ENCODE results near the gene PLEKHG1. TPM values are rescaled to one million over a fixed set of nuclear protein-coding genes. Genes with fewer than 3 reads are reported as not detected.

The PLEKHG1 gene
- polyA plus RNA-seq, 1 experiment, result 0.39 TPM

- POLR2A ChIA-PET, result no interaction called here
- no peaks in the 10 kb centered on the region; the same call in 1 of the 2 replicates for H3K27me3 ChIP-seq (ENCODE audit: control insufficient read depth, insufficient read depth, low read length)
- CTCF ChIA-PET, result interaction anchor here (0.6 to 1.3 kb wide), 2 partner anchors 12 to 536 kb away, joined by 3 read pairs; no protein-coding TSS in a partner anchor
Measured at GRCh38 chr6:150606647-150607328, 7.1 kb downstream of the PLEKHG1 start.

GRCh38 chr6:150607329-150607650 is 7.6 kb downstream of the PLEKHG1 start:
- Histone ChIP-seq H3K36me3 (ENCODE audit: control insufficient read depth, insufficient read depth, low read length) (no peaks in the 10 kb centered on the region), H3K27me3 (ENCODE audit: control insufficient read depth, insufficient read depth, low read length) (no peaks in the 10 kb centered on the region; the same call in 1 of the 2 replicates), H3K4me3 (ENCODE audit: low read depth, low read length) (no peak overlapping the region)
- TF ChIP-seq CTCF (IDR thresholded peaks at IDR 0.05; ENCODE audit: insufficient read depth, low read depth, low read length), result no peak
- DNase-seq (ENCODE audit: low read depth), result no peak
- ChIA-PET POLR2A (no interaction called here), CTCF (interaction anchor here (0.6 to 1.3 kb wide), 2 partner anchors 12 to 536 kb away, joined by 3 read pairs; no protein-coding TSS in a partner anchor)

More at GRCh38 chr6:150606647-150607328, 7.1 kb downstream of the PLEKHG1 start:
- H3K36me3 ChIP-seq (ENCODE audit: control insufficient read depth, insufficient read depth, low read length), result no peaks in the 10 kb centered on the region
- no peak for DNase-seq (ENCODE audit: low read depth)
- no peak for TF ChIP-seq CTCF (IDR thresholded peaks at IDR 0.05; ENCODE audit: insufficient read depth, low read depth, low read length)
- no peak overlapping the region for H3K4me3 ChIP-seq (ENCODE audit: low read depth, low read length)

GRCh38 chr6:150610584-150610983 is 10.9 kb downstream of the PLEKHG1 start:
- POLR2A ChIA-PET, result no interaction called here
- Histone ChIP-seq H3K27me3 (ENCODE audit: control insufficient read depth, insufficient read depth, low read length) (no peaks in the 10 kb centered on the region; the same call in 1 of the 2 replicates), H3K4me3 (ENCODE audit: low read depth, low read length) (no peak overlapping the region), H3K36me3 (ENCODE audit: control insufficient read depth, insufficient read depth, low read length) (no peaks in the 10 kb centered on the region)
- CTCF ChIA-PET, result interaction anchor here (1.3 kb wide), 1 partner anchor 10 kb away, joined by 4 read pairs; no protein-coding TSS in a partner anchor
- TF ChIP-seq CTCF (IDR thresholded peaks at IDR 0.05; ENCODE audit: insufficient read depth, low read depth, low read length), result no peak
- no peak for DNase-seq (ENCODE audit: low read depth)

DNA sequence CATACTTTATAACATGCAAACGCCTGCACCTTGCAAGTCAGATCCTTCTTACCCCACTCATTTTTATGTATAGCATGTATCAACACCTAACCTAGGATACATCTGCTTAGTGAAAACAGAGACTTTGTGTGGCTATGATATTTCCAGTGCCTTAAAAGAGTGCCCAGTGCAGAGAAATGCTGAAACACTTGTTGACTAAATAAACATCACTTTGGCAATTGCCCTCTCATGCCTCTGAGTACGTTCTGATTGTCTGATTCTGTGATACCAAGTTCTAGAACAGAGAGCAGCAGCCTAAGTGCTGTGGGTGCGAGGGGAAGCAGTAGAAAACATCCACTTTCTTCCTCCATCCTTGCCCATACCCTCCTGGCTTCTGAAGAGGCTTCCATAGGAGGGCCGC is 13.6 kb downstream of the PLEKHG1 start:
- DNase-seq (ENCODE audit: low read depth), result no peak
- H3K27me3 ChIP-seq (ENCODE audit: control insufficient read depth, insufficient read depth, low read length), result no peaks in the 10 kb centered on the region
- no peak overlapping the region for H3K4me3 ChIP-seq (ENCODE audit: low read depth, low read length)
- no peak for TF ChIP-seq CTCF (IDR thresholded peaks at IDR 0.05; ENCODE audit: insufficient read depth, low read depth, low read length)
- POLR2A ChIA-PET, result no interaction called here
- CTCF ChIA-PET, result no interaction called here
- no peaks in the 10 kb centered on the region for H3K36me3 ChIP-seq (ENCODE audit: control insufficient read depth, insufficient read depth, low read length)

DNA sequence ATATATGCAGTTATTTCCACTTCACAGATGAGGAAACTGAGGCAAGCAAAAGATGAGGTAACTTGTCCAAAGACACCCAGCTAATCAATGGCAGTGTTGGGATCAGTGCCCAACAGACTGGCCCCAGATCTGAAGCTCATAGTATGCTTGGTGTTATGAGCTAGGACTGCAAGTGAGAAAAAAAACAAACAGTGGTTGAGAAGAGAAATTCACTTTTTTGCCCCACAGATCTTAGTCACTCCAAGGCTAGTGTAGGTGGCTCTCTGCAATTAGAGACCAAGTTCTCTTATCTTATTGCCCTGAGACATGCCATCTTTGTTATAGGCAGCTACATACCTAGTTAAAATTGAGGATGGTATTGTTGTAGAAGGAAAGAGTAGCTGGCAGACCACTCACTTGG is 16.3 kb downstream of the PLEKHG1 start:
- CTCF ChIA-PET, result interaction anchor here (0.7 kb wide), 1 partner anchor 21 kb away, joined by 3 read pairs; no protein-coding TSS in a partner anchor

More for the DNA sequence above, 16.3 kb downstream of the PLEKHG1 start:
- DNase-seq (ENCODE audit: low read depth), result no peak
- no peaks in the 10 kb centered on the region for H3K27me3 ChIP-seq (ENCODE audit: control insufficient read depth, insufficient read depth, low read length)
- POLR2A ChIA-PET, result no interaction called here
- TF ChIP-seq CTCF (IDR thresholded peaks at IDR 0.05; ENCODE audit: insufficient read depth, low read depth, low read length), result no peak
- no peak overlapping the region for H3K4me3 ChIP-seq (ENCODE audit: low read depth, low read length)
- no peaks in the 10 kb centered on the region for H3K36me3 ChIP-seq (ENCODE audit: control insufficient read depth, insufficient read depth, low read length)
